Osteoblast (primary cell): ENCODE data around the gene EIF2AK3. TPM values are rescaled to one million over a fixed set of nuclear protein-coding genes. Genes with fewer than 3 reads are reported as not detected.

ENCODE experiments used
- DNase-seq: peaks from one replicate; pipeline ENCODE4 v3.0.0; 2011; ENCODE audit warnings: low spot score, mixed read lengths; ENCODE audit not compliant: insufficient read length; ENCODE audit errors: missing footprints
- H2AFZ ChIP-seq: 2 replicates; pipeline ENCODE4 v1.6.0; 2011; ENCODE audit warnings: mild to moderate bottlenecking, low read length
- H3K27ac ChIP-seq: 2 replicates; pipeline ENCODE4 v1.5.1; 2011; ENCODE audit warnings: mild to moderate bottlenecking, low read depth, low read length, moderate library complexity
- H3K27me3 ChIP-seq: 2 replicates; pipeline ENCODE4 v1.6.0; 2012; ENCODE audit warnings: mild to moderate bottlenecking, control low read depth, inconsistent platforms, low read length, moderate library complexity; ENCODE audit not compliant: insufficient read depth
- H3K36me3 ChIP-seq: 2 replicates; pipeline ENCODE4 v1.5.1; 2011; ENCODE audit warnings: mild to moderate bottlenecking, low read length, control low read depth, moderate library complexity; ENCODE audit not compliant: insufficient read depth
- H3K4me1 ChIP-seq: 2 replicates; pipeline ENCODE4 v1.5.1; 2011; ENCODE audit warnings: mild to moderate bottlenecking, low read length, control low read depth, moderate library complexity; ENCODE audit not compliant: insufficient read depth
- H3K4me2 ChIP-seq: 2 replicates; pipeline ENCODE4 v1.6.0; 2011; ENCODE audit warnings: mild to moderate bottlenecking, low read length; ENCODE audit not compliant: insufficient read depth
- H3K4me3 ChIP-seq: fragments of 200-600 bp; sonication (generic); 3 replicates; pipeline ENCODE4 v1.5.1; 2012; ENCODE audit warnings: mild to moderate bottlenecking, low read length, inconsistent platforms; ENCODE audit not compliant: insufficient read depth
- H3K79me2 ChIP-seq: 2 replicates; pipeline ENCODE4 v1.6.0; 2012; ENCODE audit warnings: mild to moderate bottlenecking, low read length, control low read depth, inconsistent platforms; ENCODE audit not compliant: insufficient read depth
- H3K9me3 ChIP-seq: 2 replicates; pipeline ENCODE4 v1.5.1; 2011; ENCODE audit warnings: low read depth, low read length, control low read depth
- H4K20me1 ChIP-seq: 2 replicates; pipeline ENCODE4 v1.6.0; 2012; ENCODE audit warnings: mild to moderate bottlenecking, low read length, control low read depth; ENCODE audit not compliant: insufficient read depth
- CTCF ChIP-seq: IDR thresholded peaks from 2 replicates; pipeline ENCODE4 v1.5.1; 2011; ENCODE audit warnings: mild to moderate bottlenecking, low read depth, low read length, moderate library complexity; ENCODE audit errors: extremely low read depth
- total RNA-seq: library from RNA; depleted of rRNA; stranded (reverse); fragments of >200 nt; gene quantifications from 2 replicates; pipeline ENCODE4 v1.2.3, GENCODE V29; 2012

EIF2AK3 gene
- total RNA-seq, 1 donor: 25.7 TPM

GRCh38 chr2:88560619-88561307 lies 66.5 kb downstream of the EIF2AK3 start:
- Histone ChIP-seq H3K4me1 (no peaks in the 10 kb centered on the region), H4K20me1 (no peaks in the 10 kb centered on the region), H3K4me3 (no peak overlapping the region), H3K9me3 (no peaks in the 10 kb centered on the region), H3K36me3 (peaks cover 33% of the 10 kb centered on the region), H3K79me2 (no peaks in the 10 kb centered on the region), H3K27ac (no peak overlapping the region), H2AFZ (no peak overlapping the region), H3K27me3 (no peaks in the 10 kb centered on the region), H3K4me2 (no peak overlapping the region)
- no peak for DNase-seq
- no peak for TF ChIP-seq CTCF

- no peak overlapping the region for H2AFZ ChIP-seq
- no peak overlapping the region for H3K4me3 ChIP-seq
- H3K4me1 ChIP-seq: no peaks in the 10 kb centered on the region
- TF ChIP-seq CTCF: no peak
- H3K27ac ChIP-seq: no peak overlapping the region
- H3K36me3 ChIP-seq: peaks cover 27% of the 10 kb centered on the region
- no peaks in the 10 kb centered on the region for H3K9me3 ChIP-seq
- H3K27me3 ChIP-seq: no peaks in the 10 kb centered on the region
- H4K20me1 ChIP-seq: no peaks in the 10 kb centered on the region
- no peaks in the 10 kb centered on the region for H3K79me2 ChIP-seq
- DNase-seq: no peak
- no peak overlapping the region for H3K4me2 ChIP-seq
Observed at GRCh38 chr2:88557290-88557689, 70.0 kb downstream of the EIF2AK3 start.

GRCh38 chr2:88556026-88556425 lies 71.2 kb downstream of the EIF2AK3 start:
- Histone ChIP-seq H3K36me3 (peaks cover 26% of the 10 kb centered on the region), H3K4me1 (no peaks in the 10 kb centered on the region), H2AFZ (no peak overlapping the region), H3K27ac (no peak overlapping the region), H3K27me3 (no peaks in the 10 kb centered on the region), H4K20me1 (no peaks in the 10 kb centered on the region), H3K79me2 (no peaks in the 10 kb centered on the region), H3K4me3 (no peak overlapping the region), H3K4me2 (no peak overlapping the region), H3K9me3 (no peaks in the 10 kb centered on the region)
- TF ChIP-seq CTCF: no peak
- no peak for DNase-seq

GRCh38 chr2:88554189-88554588 lies 73.1 kb downstream of the EIF2AK3 start:
- TF ChIP-seq CTCF: peak; percentile 22
- no peak overlapping the region for H3K4me3 ChIP-seq
- H3K4me1 ChIP-seq: no peaks in the 10 kb centered on the region
- peaks cover 19% of the 10 kb centered on the region for H3K36me3 ChIP-seq
- H4K20me1 ChIP-seq: no peaks in the 10 kb centered on the region
- no peak overlapping the region for H3K27ac ChIP-seq
- no peaks in the 10 kb centered on the region for H3K9me3 ChIP-seq
- DNase-seq: no peak
- H3K79me2 ChIP-seq: no peaks in the 10 kb centered on the region
- H3K4me2 ChIP-seq: no peak overlapping the region
- peaks cover 3% of the 10 kb centered on the region for H3K27me3 ChIP-seq
- no peak overlapping the region for H2AFZ ChIP-seq
